Peyer's patch (tissue), 4 donors: ENCODE data around the gene IFI30. TPM values are rescaled to one million over a fixed set of nuclear protein-coding genes. Genes with fewer than 3 reads are reported as not detected.
A peak's percentile ranks its signal among the peaks of the same experiment; 100 is the strongest.

Source experiments
- DNase-seq, 3 donors: peaks; one replicate each; pipeline ENCODE4 v3.0.0-alpha.2; 2017 to 2019
- H3K27ac ChIP-seq, 4 donors: fragments of 200-600 bp; sonication (generic); one replicate each; pipeline ENCODE4 v1.5.1; 2016 to 2019
- H3K27me3 ChIP-seq, 2 donors: fragments of 200-600 bp; sonication (generic); one replicate each; pipeline ENCODE4 v1.5.1; 2019
- H3K36me3 ChIP-seq, 3 donors: fragments of 200-600 bp; sonication (generic); one replicate each; pipeline ENCODE4 v1.5.1; 2016 to 2019
- H3K4me1 ChIP-seq, 4 donors: fragments of 200-600 bp; sonication (generic); one replicate each; pipeline ENCODE4 v1.5.1; 2016 to 2019
- H3K4me3 ChIP-seq, 4 donors: fragments of 200-600 bp; sonication (generic); 1 replicate in 3 of 4; 2 replicates in 1 of 4; pipeline ENCODE4 v1.5.1; 2016 to 2019; ENCODE audit warnings: mild to moderate bottlenecking in 1 of 4
- H3K9me3 ChIP-seq, 4 donors: fragments of 200-600 bp; sonication (generic); one replicate each; pipeline ENCODE4 v1.5.1; 2016 to 2019; ENCODE audit warnings: mild to moderate bottlenecking in 1 of 4
- POLR2A ChIP-seq, 2 donors: fragments of 450-650 bp; IDR thresholded peaks; one replicate each; pipeline ENCODE4 v1.5.1; 2017; ENCODE audit warnings: antibody characterized with exemption in 2 of 2, mild to moderate bottlenecking in 2 of 2, moderate library complexity in 2 of 2
- total RNA-seq, 4 donors: library from RNA; depleted of rRNA; stranded (reverse); fragments of >200 nt; gene quantifications; one replicate each; pipeline ENCODE4 v1.1.0, GENCODE V29; 2016
- TF ChIP-seq, protein P1 (sequence below), 6 experiments: fragments of 450-650 bp in 4 of 6; fragments of 200-600 bp in 2 of 6; sonication (generic) in 1 of 6; IDR thresholded peaks; one replicate each; pipeline ENCODE4 v1.5.1; 2017 to 2019; ENCODE audit warnings: antibody characterized with exemption in 6 of 6, mild to moderate bottlenecking in 3 of 6, moderate library complexity in 1 of 6

The IFI30 gene
- total RNA-seq, 4 donors from 2014 or later: 54.9 to 109 (median 60.7) TPM

DNA sequence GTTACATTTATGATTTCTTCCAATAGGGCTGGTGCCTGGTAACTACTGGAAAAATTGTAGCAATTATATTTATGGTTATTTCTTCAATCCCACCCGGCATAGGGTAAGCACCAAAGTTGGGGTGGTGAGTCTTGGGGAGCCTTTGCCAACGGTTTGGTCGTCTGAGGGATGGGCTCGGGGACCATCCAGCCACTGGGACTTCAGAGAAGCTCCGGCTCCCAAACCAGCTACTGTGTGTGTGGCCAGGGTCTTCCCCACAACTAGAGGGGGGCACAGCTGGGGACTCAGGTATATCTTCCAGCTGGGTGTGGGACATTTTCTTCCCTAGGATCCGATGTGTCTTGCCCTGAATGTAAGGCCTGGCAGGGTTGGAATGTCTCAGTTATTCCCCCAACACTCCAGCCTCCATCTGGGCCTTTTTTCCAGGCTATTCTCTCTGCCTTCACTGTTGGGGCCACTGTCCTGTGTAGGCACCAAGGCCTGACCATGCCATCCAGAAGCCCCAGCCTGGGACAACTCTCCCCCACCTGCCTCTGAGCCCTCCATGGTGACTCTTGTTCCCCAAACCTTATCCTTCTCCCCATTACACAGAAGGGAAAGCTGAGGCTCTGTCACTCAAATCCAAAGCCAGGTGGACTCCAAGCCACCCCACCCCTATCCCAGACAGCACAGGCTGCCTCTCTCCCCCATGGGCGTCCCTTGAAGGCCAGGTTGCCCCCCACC lies 1.1 kb upstream of the IFI30 start:
- no peak for DNase-seq
- no peak for TF ChIP-seq POLR2A (IDR thresholded peaks at IDR 0.05)
- TF ChIP-seq, protein P1, sequence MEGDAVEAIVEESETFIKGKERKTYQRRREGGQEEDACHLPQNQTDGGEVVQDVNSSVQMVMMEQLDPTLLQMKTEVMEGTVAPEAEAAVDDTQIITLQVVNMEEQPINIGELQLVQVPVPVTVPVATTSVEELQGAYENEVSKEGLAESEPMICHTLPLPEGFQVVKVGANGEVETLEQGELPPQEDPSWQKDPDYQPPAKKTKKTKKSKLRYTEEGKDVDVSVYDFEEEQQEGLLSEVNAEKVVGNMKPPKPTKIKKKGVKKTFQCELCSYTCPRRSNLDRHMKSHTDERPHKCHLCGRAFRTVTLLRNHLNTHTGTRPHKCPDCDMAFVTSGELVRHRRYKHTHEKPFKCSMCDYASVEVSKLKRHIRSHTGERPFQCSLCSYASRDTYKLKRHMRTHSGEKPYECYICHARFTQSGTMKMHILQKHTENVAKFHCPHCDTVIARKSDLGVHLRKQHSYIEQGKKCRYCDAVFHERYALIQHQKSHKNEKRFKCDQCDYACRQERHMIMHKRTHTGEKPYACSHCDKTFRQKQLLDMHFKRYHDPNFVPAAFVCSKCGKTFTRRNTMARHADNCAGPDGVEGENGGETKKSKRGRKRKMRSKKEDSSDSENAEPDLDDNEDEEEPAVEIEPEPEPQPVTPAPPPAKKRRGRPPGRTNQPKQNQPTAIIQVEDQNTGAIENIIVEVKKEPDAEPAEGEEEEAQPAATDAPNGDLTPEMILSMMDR (IDR thresholded peaks at IDR 0.05): no peak
- H3K9me3 ChIP-seq: no peaks in the 10 kb centered on the region
- H3K27ac ChIP-seq: peak overlapping the region in 3 of 4 donors; percentile 75 to 91 (median 81)
- no peaks in the 10 kb centered on the region for H3K27me3 ChIP-seq
- H3K4me3 ChIP-seq: no peak overlapping the region
- H3K4me1 ChIP-seq: peaks cover 0 to 25% (median 12%) of the 10 kb centered on the region in 4 donors
- peaks cover 0 to 30% (median 0%) of the 10 kb centered on the region in 3 donors for H3K36me3 ChIP-seq

DNA sequence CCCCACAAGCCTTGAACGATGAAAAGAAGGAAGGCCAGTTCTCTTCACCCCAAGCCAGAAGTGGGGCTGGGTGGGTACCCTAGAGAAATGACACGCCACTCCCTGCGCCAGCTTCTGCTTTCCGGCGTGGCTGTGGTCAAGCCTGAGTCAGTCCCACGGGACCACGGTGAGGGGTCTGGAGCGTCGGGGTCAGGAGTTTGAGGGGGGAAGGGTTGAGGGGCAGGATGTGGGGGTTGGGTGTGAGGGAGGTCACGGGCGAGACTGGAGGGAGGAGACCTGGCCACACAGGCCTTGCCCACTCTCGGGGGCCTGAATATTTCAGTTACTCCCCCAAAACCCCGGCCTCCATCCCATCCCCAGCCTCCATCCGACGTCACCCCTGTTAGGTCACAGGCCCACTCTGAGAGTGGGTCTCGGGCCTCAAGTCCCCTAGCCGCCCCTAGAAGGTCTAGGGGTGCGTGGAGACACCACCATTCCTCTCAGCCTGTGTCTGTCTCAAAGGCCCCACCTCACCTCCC lies 500 bp upstream of the IFI30 start:
- Histone ChIP-seq H3K27me3 (no peaks in the 10 kb centered on the region), H3K36me3 (peaks cover 0 to 31% (median 0%) of the 10 kb centered on the region in 3 donors), H3K27ac (peak overlapping the region; percentile 70 to 91 (median 78)), H3K9me3 (no peaks in the 10 kb centered on the region), H3K4me1 (peaks cover 0 to 25% (median 12%) of the 10 kb centered on the region in 4 donors), H3K4me3 (peak overlapping the region; percentile 56 to 80 (median 68))
- no peak for TF ChIP-seq POLR2A (IDR thresholded peaks at IDR 0.05)
- TF ChIP-seq, protein P1 (IDR thresholded peaks at IDR 0.05): no peak
- peak in 2 of 3 donors; percentile 83 to 87 for DNase-seq

DNA sequence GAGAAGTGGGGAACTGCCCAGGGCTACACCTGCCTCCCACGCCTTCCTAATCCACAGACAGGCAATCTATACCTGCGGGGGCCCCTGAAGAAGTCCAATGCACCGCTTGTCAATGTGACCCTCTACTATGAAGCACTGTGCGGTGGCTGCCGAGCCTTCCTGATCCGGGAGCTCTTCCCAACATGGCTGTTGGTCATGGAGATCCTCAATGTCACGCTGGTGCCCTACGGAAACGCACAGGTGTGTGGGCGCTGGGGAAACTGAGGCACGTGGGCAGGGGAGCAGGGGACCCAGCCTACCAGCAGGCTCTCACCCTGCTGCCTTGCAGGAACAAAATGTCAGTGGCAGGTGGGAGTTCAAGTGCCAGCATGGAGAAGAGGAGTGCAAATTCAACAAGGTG lies 1.4 kb downstream of the IFI30 start:
- peak overlapping the region; percentile 30 to 80 (median 60) for H3K4me3 ChIP-seq
- DNase-seq: no peak
- peaks cover 0 to 18% (median 0%) of the 10 kb centered on the region in 3 donors for H3K36me3 ChIP-seq

DNA sequence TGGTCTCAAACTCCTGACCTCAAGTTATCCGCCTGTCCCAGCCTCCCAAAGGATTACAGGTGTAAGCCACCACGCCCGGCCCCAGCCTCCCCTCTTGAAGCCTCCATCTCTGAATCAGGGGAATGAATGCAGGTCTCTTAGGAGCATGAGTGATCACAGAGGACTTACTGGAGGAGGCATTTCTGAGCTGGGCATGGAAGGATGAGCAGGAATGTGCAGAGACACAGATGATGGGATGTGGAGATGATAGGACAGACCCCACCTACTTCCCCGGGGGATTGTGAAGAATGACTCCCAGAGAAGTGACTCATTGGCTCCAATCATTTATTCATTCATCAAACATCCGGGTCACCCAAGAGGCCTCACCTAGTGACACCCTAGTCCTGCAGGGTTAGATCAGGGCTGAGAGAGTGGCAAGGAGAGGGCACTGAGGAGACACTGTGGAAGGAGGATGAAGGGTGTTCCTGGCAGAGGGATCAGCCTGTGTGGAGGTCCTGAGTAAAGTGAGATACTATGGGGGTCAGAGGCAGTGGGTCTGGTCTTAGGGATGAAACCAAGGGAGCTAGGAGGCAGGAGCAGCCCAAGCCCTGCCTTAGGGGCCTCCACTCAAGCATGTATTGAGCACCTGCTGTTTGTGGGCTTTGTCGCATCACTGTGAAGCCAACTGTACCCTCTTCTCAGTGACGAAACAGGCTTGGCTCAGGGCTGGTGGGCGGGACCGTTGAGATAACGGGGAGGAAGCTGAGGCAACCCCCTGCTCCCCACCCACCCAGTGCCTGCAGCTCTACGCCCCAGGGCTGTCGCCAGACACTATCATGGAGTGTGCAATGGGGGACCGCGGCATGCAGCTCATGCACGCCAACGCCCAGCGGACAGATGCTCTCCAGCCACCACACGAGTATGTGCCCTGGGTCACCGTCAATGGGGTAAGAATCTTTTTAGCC lies 3.0 kb downstream of the IFI30 start:
- Histone ChIP-seq H3K36me3 (peaks cover 0 to 18% (median 0%) of the 10 kb centered on the region in 3 donors), H3K4me3 (no peak overlapping the region), H3K27ac (peak overlapping the region in 1 of 4 donors; percentile 91), H3K4me1 (peaks cover 0 to 17% (median 15%) of the 10 kb centered on the region in 4 donors), H3K9me3 (no peaks in the 10 kb centered on the region), H3K27me3 (no peaks in the 10 kb centered on the region)
- TF ChIP-seq POLR2A (IDR thresholded peaks at IDR 0.05): no peak
- TF ChIP-seq, protein P1 (IDR thresholded peaks at IDR 0.05): no peak
- no peak for DNase-seq

More for the DNA sequence above, 1.4 kb downstream of the IFI30 start:
- Histone ChIP-seq H3K4me1 (peaks cover 0 to 17% (median 12%) of the 10 kb centered on the region in 4 donors), H3K27ac (peak overlapping the region in 2 of 4 donors; percentile 75 to 91), H3K9me3 (no peaks in the 10 kb centered on the region), H3K27me3 (no peaks in the 10 kb centered on the region)
- TF ChIP-seq POLR2A (IDR thresholded peaks at IDR 0.05): no peak
- TF ChIP-seq, protein P1 (IDR thresholded peaks at IDR 0.05): no peak

DNA sequence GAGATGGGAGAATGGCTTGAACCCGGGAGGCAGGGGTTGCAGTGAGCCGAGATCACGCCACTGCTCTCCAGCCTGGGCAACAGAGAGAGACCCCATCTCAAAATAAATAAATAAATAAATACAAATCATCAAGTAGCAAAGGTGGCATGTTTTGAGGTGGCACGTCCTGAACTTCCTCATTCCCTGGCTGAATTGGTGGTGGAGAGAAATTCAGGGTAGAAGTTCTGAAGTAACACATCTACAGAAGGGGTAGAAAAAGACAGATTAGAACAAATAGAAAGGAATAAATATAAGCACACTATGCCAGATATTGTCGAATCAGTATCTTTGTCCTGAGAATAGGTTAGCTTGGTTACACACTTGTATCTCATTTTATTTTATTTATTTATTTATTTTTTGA lies 6.3 kb downstream of the IFI30 start:
- peaks cover 0 to 18% (median 0%) of the 10 kb centered on the region in 3 donors for H3K36me3 ChIP-seq
- no peaks in the 10 kb centered on the region for H3K9me3 ChIP-seq
- peak overlapping the region in 1 of 4 donors; percentile 68 for H3K27ac ChIP-seq
- H3K4me3 ChIP-seq: no peak overlapping the region
- peaks cover 0 to 14% (median 6%) of the 10 kb centered on the region in 4 donors for H3K4me1 ChIP-seq
- DNase-seq: no peak
- no peaks in the 10 kb centered on the region for H3K27me3 ChIP-seq
- TF ChIP-seq, protein P1 (IDR thresholded peaks at IDR 0.05): no peak
- no peak for TF ChIP-seq POLR2A (IDR thresholded peaks at IDR 0.05)
